HG03108 (cell line): ENCODE results near the gene ZNF780B.

Experiments
- ATAC-seq: cut with Tn5 transposase; IDR thresholded peaks from one replicate; pipeline ENCODE4 v1.9.1; 2021; ENCODE audit warnings: moderate library complexity; ENCODE audit not compliant: unreplicated experiment

Gene ZNF780B

DNA sequence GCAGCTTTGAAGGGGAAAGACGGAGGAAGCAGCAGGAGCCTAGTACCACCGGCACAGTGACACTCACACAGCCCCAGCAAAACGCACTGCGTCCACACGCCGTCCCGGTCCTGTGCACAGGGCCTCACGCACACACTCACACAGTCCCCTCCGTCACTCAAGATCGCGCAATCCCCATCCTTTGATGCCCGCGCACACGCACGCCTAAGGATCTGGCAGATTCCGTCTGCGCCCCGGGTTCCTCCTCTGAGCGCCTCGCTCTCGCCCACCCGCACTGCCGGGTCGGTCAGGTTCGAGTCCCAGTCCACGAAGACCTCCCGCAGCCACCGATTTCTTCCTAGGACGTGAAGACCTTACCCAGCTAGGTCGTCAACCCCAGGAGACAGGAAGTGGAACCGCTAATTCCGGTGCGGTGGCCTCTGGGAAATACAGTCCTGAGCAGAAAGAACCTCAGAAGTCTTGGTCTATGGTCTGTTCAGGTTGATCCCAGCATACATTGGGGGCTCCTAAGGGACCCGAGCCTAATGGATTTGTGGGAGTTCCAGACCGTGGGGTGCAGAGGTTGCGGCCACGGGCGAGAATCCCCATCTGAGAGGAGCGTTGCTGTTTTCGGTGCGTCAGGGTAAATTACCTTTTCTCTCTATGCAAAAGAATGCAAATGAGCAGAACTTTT lies at the start of gene ZNF780B:
ZNF780B (minus strand) TSS at position 400 of the 673 bp plus-strand sequence. CDS start 5,899 bp downstream, outside the sequence.
- peak; percentile 89 for ATAC-seq

- no peak for ATAC-seq
These were observed 48.7 kb upstream of the ZNF780B start for GRCh38 chr19:40104754-40105153.

DNA sequence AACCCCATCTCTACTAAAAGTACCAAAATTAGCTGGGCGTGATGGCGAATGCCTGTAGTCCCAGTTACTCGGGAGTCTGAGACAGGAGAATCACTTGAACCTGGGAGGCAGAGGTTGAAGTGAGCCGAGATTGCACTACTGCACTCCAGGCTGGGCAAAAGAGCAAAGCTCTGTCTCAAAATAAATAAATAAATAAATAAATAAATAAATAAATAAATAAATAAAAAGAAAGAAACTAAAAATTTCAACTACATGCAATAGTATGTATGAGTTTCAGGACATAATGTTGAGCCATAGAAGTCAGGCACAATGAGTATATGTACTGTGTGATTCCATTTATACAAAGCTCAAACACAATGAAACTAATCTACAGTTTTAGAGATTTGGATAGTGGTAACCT lies 47.6 kb upstream of the ZNF780B start:
- ATAC-seq = no peak

DNA sequence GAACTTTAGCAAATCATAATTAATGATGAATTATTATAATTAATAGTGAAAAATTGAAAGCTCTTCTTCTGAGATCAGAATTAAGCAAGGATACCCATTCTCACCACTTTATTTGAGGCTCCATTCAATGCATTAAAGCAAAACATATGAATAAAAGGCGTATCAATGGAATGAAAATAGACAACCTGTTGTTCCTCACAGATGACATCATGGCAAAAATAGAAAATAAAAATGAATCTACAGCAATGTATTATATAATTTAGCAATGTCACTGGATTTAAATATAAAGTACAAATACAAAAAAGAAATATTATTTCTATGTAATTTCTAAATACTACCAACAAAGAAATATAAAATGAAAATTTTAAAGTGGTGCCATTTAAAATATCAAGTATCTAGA lies 45.8 kb upstream of the ZNF780B start:
- ATAC-seq = no peak

DNA sequence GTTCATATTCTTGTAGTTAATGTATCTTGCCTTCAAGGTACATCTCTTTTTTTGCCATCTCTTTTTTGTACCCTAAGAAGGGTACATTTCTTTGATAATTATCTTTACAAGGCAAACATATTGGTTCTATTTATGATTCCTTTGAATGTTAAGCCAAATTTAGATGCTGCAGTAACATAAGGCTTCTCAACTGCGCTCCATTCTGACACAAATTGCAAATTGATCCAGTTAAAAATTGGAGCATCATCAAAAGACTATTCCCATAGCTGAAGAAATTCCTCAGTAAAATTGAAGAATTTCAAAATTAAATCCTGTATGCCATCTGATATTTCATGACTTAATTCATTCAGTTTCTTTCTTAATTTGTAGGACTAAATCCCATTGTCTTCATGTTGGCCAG lies 37.4 kb upstream of the ZNF780B start:
- no peak for ATAC-seq

GRCh38 chr19:40091205-40092129 lies 35.4 kb upstream of the ZNF780B start:
- ATAC-seq = no peak

DNA sequence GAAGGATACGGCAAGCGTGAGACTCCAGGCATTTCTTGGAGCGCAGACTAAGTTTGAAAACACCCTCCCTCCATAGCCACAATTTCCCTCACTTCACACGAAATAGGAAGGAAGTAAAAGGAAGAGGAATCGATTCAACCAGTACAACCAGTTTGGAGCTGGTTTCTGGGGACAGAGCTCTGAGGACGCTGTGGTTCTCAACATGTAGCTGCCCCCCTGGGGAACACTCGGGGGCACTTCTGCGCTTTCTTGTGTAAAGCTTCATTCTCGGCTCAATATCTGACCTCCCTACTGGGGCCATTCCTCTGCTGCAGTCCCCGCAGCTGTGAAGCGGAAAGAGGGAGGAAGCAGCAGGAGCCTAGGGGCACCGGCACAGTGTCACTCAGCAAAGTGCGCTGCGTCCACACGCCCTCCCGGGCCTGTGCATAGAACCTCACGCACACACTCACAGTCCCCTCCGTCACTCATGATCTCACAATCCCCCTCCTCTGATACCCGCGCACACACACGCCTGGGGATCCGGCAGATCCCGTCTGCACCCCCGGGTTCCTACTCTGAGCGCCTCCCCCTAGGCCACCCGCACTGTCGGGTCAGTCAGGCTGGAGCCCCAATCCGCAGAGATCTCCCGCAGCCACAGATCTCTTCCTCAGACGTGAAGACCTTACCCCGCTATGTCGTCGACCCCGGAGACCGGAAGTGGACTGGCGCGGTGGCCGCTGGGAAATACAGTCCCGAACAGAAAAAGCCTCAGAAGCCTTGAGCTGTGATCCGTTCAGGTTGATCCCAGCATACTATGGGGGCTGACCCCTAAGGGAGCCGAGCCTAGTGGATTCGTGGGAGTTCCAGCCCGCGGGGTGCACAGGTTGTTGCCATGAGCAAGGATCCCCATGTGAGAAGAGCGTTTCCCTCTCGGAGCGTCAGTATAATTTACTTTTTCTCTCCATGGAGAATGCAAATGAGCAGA lies 34.5 kb upstream of the ZNF780B start, which contains the start of gene ZNF780A:
ZNF780A (minus strand) TSS at position 703 of the 964 bp plus-strand sequence. CDS start 6,190 bp downstream, outside the sequence.
- ATAC-seq = peak; percentile 75

GRCh38 chr19:40089462-40089861 lies 33.4 kb upstream of the ZNF780B start:
- ATAC-seq = no peak

- ATAC-seq = no peak
These were observed 32.4 kb upstream of the ZNF780B start for GRCh38 chr19:40088299-40089047.

- ATAC-seq = no peak
These were observed 28.9 kb upstream of the ZNF780B start for GRCh38 chr19:40084948-40085347.

DNA sequence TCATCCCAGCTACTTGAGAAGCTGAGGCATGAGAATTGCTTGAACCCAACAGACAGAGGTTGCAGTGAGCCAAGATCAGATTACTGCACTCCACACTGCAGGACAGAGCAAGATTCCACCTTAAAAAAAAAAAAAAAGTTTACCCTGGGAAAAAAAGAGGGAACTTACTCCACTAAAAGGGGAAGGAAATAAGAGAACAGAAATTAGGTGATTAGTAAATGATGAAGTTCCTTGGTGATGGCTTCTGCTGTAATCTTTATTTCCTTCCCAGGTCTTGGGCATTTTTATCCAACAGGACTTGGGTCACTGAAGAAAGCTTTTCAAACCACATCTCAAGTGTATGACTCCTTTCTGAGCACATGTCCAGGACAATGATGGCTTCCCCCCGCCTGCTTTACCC lies 25.4 kb upstream of the ZNF780B start:
- no peak for ATAC-seq

- no peak for ATAC-seq
These were observed 24.3 kb upstream of the ZNF780B start for GRCh38 chr19:40080289-40080688.

DNA sequence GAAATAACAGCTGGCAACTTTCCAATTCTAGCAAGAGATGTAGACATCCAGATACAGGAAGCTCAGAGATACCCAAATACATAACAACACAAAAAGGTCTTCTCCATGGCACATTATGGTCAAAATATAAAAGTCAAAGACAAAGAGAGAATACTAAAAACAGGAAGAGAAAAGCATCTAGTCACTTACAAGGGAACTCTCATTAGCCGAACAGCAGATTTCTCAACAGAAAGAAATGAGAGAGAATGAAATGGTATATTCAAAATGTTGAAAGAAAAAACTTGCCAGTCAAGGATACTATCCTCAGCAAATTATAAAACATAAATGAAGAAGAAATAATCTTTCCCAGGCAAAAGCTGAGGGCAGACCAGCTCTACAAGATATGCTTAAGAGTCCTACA lies 22.3 kb upstream of the ZNF780B start:
- ATAC-seq = no peak

GRCh38 chr19:40070058-40070457 lies 14.0 kb upstream of the ZNF780B start:
- no peak for ATAC-seq

- ATAC-seq = no peak
These were observed 3.6 kb upstream of the ZNF780B start for GRCh38 chr19:40059624-40060023.

- no peak for ATAC-seq
These were observed 1.1 kb upstream of the ZNF780B start for GRCh38 chr19:40057166-40057565.

GRCh38 chr19:40056505-40056904 lies 474 bp upstream of the ZNF780B start:
- ATAC-seq = no peak

- ATAC-seq = no peak
These were observed 982 bp downstream of the ZNF780B start for GRCh38 chr19:40055049-40055448.

DNA sequence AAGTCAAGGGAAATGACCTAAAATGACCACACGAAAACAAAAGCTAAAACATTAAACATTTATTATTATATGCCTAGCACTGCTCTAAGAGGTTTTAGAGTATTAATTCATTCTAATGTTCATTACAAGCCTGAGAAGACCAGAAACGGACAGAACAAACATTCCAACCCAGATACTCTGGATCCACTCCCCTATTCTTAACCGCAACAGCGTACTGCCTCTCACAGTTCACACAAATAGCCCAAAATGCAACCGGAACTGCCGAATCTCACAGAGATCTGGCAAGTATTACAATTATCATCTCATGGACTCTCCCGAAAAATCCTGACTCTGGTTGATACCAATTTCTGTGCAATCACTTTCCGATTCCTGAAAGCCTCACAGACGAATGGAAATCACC lies 1.4 kb downstream of the ZNF780B start:
- no peak for ATAC-seq

- no peak for ATAC-seq
These were observed 2.5 kb downstream of the ZNF780B start for GRCh38 chr19:40053491-40053890.
